ENCODE results near the gene GLB1L.
A peak's percentile ranks its signal among the peaks of the same experiment; 100 is the strongest.

GLB1L gene

DNA sequence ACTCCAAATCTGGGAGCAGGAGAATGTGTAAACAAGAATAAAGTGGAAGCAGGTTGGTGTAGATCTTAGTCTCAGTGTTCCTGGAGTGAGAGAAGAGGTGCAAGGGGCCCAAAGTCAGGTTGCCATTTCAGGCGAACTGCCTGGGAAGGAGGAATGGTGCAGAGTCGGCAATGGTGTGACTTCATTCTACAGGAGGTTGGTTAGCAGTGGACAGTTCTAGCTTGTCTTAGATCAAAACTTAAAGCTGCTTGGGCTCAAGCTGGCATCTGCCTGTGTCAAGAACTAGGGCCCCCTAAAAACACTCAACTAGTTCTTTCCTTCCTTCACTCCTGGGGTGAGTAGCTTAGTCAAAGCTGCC is 3.6 kb upstream of the GLB1L start:
- H3K9me3 ChIP-seq (ENCODE audit: control insufficient read depth, low read length): no peaks in the 10 kb centered on the region
- peaks cover 78% of the 10 kb centered on the region for H3K4me1 ChIP-seq (ENCODE audit: control insufficient read depth, insufficient read depth, low read length)
- H3K27me3 ChIP-seq (ENCODE audit: control insufficient read depth, insufficient read depth, low read length): no peaks in the 10 kb centered on the region
- H3K36me3 ChIP-seq (ENCODE audit: control insufficient read depth, insufficient read depth, low read length): no peaks in the 10 kb centered on the region
- H3K4me3 ChIP-seq (ENCODE audit: low read length): peak overlapping the region; percentile 37
- H3K9ac ChIP-seq (ENCODE audit: low read length): peak overlapping the region; percentile 73

DNA sequence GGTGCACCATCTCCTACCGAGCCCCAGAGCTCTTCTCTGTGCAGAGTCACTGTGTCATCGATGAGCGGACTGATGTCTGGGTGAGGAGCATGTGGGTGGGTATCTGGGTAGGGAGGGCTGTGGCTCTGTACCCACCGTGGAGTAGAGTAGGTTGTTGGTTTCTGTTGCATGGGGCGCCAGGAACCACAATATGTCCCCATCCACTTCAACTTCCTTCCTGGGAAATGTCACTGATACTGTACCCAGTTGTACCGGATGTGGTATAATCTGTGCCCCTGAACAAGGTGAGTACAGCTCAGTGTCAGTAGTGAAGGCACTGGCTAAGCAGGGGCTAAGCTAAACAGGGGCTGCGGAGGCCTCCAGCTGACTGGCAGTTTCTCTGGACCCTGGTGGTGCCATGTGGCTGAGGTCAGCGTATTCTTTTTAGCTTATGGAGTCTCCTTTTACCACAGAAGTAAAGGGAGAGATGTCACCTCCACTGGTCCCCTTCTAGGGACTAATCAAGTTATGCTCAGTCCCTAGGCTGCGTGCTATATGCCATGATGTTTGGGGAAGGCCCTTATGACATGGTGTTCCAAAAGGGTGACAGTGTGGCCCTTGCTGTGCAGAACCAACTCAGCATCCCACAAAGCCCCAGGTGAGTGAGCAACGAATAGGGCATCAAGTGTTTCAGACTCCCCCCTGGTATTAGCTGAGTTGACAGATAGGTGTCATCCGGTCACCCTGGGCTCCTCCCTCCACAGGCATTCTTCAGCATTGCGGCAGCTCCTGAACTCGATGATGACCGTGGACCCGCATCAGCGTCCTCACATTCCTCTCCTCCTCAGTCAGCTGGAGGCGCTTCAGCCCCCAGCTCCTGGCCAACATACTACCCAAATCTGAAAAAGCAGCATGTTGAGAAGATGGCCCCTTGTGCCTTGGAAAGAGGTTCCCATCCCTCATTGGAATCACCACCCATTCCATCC is 2.7 kb upstream of the GLB1L start:
- Histone ChIP-seq H3K9ac (ENCODE audit: low read length) (no peak overlapping the region), H3K9me3 (ENCODE audit: control insufficient read depth, low read length) (no peaks in the 10 kb centered on the region), H3K4me3 (ENCODE audit: low read length) (no peak overlapping the region), H3K36me3 (ENCODE audit: control insufficient read depth, insufficient read depth, low read length) (no peaks in the 10 kb centered on the region), H3K4me1 (ENCODE audit: control insufficient read depth, insufficient read depth, low read length) (peaks cover 78% of the 10 kb centered on the region), H3K27me3 (ENCODE audit: control insufficient read depth, insufficient read depth, low read length) (no peaks in the 10 kb centered on the region)

DNA sequence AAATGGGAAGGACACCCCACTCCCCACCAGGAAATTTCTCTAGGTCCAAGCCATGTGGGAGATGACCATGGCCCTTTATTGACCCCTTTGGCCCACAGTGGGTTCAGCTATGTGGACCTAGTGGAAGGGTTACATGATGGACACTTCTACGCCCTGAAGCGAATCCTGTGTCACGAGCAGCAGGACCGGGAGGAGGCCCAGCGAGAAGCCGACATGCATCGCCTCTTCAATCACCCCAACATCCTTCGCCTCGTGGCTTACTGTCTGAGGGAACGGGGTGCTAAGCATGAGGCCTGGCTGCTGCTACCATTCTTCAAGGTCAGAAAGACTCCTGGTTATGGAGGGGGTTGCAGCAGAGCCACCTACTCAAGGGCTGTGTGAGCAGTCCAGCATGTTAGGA is 1.3 kb upstream of the GLB1L start:
- H3K9ac ChIP-seq (ENCODE audit: low read length): peak overlapping the region; percentile 99
- no peaks in the 10 kb centered on the region for H3K36me3 ChIP-seq (ENCODE audit: control insufficient read depth, insufficient read depth, low read length)
- H3K4me3 ChIP-seq (ENCODE audit: low read length): no peak overlapping the region
- no peaks in the 10 kb centered on the region for H3K9me3 ChIP-seq (ENCODE audit: control insufficient read depth, low read length)
- peaks cover 65% of the 10 kb centered on the region for H3K4me1 ChIP-seq (ENCODE audit: control insufficient read depth, insufficient read depth, low read length)
- H3K27me3 ChIP-seq (ENCODE audit: control insufficient read depth, insufficient read depth, low read length): no peaks in the 10 kb centered on the region

DNA sequence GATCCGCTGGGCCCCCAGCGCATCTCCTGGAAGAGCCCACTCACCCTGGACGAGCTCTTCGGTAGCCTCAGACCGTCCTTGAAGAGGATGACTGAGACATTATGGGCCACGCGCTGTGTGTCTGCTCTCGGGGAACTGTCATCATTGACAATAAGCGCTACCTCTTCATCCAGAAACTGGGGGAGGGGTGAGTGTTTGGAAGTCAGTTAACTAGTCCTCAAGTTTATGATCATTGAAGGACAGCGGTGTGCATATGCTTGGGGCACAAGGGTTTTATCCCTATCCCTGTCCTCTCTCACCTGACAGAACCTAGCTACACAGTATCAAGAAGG is 621 bp upstream of the GLB1L start:
- H3K4me3 ChIP-seq (ENCODE audit: low read length): peak overlapping the region; percentile 98
- H3K36me3 ChIP-seq (ENCODE audit: control insufficient read depth, insufficient read depth, low read length): no peaks in the 10 kb centered on the region
- peaks cover 58% of the 10 kb centered on the region for H3K4me1 ChIP-seq (ENCODE audit: control insufficient read depth, insufficient read depth, low read length)
- H3K27me3 ChIP-seq (ENCODE audit: control insufficient read depth, insufficient read depth, low read length): no peaks in the 10 kb centered on the region
- H3K9ac ChIP-seq (ENCODE audit: low read length): peak overlapping the region; percentile 99
- no peaks in the 10 kb centered on the region for H3K9me3 ChIP-seq (ENCODE audit: control insufficient read depth, low read length)

GRCh38 chr2:219244789-219245147 is 476 bp downstream of the GLB1L start:
- Histone ChIP-seq H3K9me3 (ENCODE audit: control insufficient read depth, low read length) (no peaks in the 10 kb centered on the region), H3K4me1 (ENCODE audit: control insufficient read depth, insufficient read depth, low read length) (peaks cover 47% of the 10 kb centered on the region), H3K9ac (ENCODE audit: low read length) (peak overlapping the region; percentile 99), H3K36me3 (ENCODE audit: control insufficient read depth, insufficient read depth, low read length) (no peaks in the 10 kb centered on the region), H3K27me3 (ENCODE audit: control insufficient read depth, insufficient read depth, low read length) (no peaks in the 10 kb centered on the region), H3K4me3 (ENCODE audit: low read length) (peak overlapping the region; percentile 98)

- Histone ChIP-seq H3K4me1 (ENCODE audit: control insufficient read depth, insufficient read depth, low read length) (peaks cover 32% of the 10 kb centered on the region), H3K4me3 (ENCODE audit: low read length) (no peak overlapping the region), H3K9ac (ENCODE audit: low read length) (peak overlapping the region; percentile 12), H3K36me3 (ENCODE audit: control insufficient read depth, insufficient read depth, low read length) (no peaks in the 10 kb centered on the region), H3K27me3 (ENCODE audit: control insufficient read depth, insufficient read depth, low read length) (no peaks in the 10 kb centered on the region), H3K9me3 (ENCODE audit: control insufficient read depth, low read length) (no peaks in the 10 kb centered on the region)
Measured at GRCh38 chr2:219243291-219243761, 1.9 kb downstream of the GLB1L start.

DNA sequence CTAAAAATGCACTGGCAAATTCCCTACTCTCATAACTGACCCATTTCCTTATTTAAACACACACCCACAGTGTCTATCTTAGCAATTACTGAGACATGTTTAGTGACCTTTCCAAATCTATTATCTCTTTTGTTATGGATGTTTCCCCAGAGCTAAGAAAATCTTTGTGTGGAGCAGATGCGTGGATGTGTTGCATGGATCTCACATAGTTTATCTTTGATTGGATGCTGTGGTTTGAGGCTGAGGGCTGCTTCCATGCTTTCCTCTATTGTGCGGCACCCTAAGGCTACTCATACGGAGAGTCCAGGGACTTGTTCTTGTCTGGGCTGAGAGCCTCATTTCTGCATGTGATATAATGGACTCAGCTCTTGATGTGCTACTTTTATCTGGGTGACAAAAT is 10.9 kb downstream of the GLB1L start:
- H3K4me1 ChIP-seq (ENCODE audit: control insufficient read depth, insufficient read depth, low read length): peaks cover 7% of the 10 kb centered on the region
- H3K9me3 ChIP-seq (ENCODE audit: control insufficient read depth, low read length): no peaks in the 10 kb centered on the region
- peaks cover 16% of the 10 kb centered on the region for H3K36me3 ChIP-seq (ENCODE audit: control insufficient read depth, insufficient read depth, low read length)
- no peaks in the 10 kb centered on the region for H3K27me3 ChIP-seq (ENCODE audit: control insufficient read depth, insufficient read depth, low read length)
- H3K9ac ChIP-seq (ENCODE audit: low read length): no peak overlapping the region
- H3K4me3 ChIP-seq (ENCODE audit: low read length): no peak overlapping the region

DNA sequence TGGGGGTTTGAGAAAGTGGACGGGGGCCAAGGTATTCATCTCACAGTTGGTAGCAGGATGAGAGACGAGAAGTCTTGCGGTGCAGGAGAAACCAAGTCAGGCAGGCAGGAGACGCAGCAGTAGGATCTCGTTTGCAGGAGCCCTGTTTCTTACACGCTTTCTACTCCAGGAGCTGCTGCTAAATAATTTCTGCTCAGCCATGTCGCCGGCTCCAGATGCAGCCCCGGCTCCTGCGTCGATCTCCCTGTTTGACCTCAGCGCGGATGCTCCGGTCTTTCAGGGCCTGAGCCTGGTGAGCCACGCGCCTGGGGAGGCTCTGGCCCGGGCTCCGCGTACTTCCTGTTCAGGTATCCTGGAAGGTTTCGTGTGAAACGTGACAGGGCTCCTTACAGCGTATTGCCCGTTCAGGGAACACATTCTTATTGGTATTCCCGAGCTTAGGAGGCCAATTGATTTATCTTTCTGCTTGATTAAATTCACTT is 15.1 kb downstream of the GLB1L start:
- H3K4me3 ChIP-seq (ENCODE audit: low read length): peak overlapping the region; percentile 65
- H3K9me3 ChIP-seq (ENCODE audit: control insufficient read depth, low read length): no peaks in the 10 kb centered on the region
- H3K36me3 ChIP-seq (ENCODE audit: control insufficient read depth, insufficient read depth, low read length): peaks cover 10% of the 10 kb centered on the region
- no peaks in the 10 kb centered on the region for H3K27me3 ChIP-seq (ENCODE audit: control insufficient read depth, insufficient read depth, low read length)
- H3K4me1 ChIP-seq (ENCODE audit: control insufficient read depth, insufficient read depth, low read length): peaks cover 19% of the 10 kb centered on the region
- peak overlapping the region; percentile 97 for H3K9ac ChIP-seq (ENCODE audit: low read length)

DNA sequence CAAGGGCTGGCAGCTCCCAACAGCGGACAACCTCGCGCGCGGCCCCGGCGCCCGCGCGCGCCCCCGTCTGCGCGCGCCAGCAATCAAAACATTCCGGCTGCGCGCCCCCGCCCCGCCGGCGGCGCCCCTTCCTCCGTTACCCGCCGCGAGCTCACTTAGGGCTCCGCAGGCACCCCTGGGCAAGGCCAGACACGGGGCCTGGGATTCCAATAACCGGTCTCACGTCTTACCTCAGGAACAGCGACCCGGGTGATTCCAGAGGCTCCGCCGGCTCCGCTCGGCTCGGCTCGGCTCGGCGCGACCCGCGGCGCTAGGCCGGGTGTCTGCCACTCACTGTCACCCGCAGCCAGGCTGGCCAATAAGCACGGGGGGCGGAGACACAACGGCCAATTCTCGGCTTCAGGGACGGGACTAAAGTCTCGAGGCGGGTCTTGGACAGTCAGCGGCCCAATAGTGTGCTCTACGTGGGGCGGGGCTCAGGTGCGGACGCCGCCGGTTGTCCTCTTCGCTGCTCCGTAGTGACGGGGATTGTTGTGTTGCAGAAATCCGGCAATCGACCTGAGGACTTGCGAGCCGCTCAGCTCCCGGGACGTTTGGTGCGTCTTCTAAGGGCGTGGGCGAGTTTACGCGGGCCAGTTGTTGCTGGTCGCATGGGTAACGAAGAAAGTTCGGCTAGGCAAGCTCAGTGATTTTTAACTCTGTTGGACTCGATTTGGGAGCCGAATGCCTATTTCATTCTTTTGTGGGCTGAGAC is 15.8 kb downstream of the GLB1L start, which contains the start of the genes ANKZF1 and ATG9A:
Gene ANKZF1 (plus strand): TSS at position 502 of the 754 bp plus-strand sequence. CDS start 452 bp downstream, outside the sequence.
Gene ATG9A (minus strand): TSS at position 332 of the 754 bp plus-strand sequence. CDS start 1,612 bp downstream, outside the sequence.
- Histone ChIP-seq H3K9me3 (ENCODE audit: control insufficient read depth, low read length) (no peaks in the 10 kb centered on the region), H3K4me1 (ENCODE audit: control insufficient read depth, insufficient read depth, low read length) (peaks cover 19% of the 10 kb centered on the region), H3K27me3 (ENCODE audit: control insufficient read depth, insufficient read depth, low read length) (no peaks in the 10 kb centered on the region), H3K4me3 (ENCODE audit: low read length) (peak within 1 kb of the TSS; percentile 65), H3K9ac (ENCODE audit: low read length) (peak within 1 kb of the TSS; percentile 97), H3K36me3 (ENCODE audit: control insufficient read depth, insufficient read depth, low read length) (peaks cover 13% of the 10 kb centered on the region)

DNA sequence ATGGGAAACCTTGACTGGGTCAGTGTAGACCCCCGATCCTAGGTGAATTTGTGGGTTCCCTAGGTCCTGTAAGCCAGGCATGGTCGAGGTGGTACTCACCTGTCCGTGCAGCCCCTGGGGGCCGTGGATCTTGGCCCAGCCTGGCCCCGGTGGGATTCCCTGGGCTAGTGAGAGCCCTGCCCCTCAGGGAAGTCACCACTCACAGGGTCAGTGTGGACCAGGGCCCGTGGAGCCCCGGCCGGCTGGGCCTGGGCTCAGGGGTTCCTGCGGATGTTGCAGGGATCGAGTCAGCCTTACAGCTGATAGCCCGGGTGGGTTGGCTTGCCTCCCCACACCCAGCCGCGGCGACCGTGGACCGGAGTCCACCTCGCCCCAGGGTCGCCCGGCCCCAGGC is 16.3 kb downstream of the GLB1L start:
- Histone ChIP-seq H3K36me3 (ENCODE audit: control insufficient read depth, insufficient read depth, low read length) (peaks cover 14% of the 10 kb centered on the region), H3K4me3 (ENCODE audit: low read length) (peak overlapping the region; percentile 65), H3K9ac (ENCODE audit: low read length) (peak overlapping the region; percentile 97), H3K27me3 (ENCODE audit: control insufficient read depth, insufficient read depth, low read length) (no peaks in the 10 kb centered on the region), H3K9me3 (ENCODE audit: control insufficient read depth, low read length) (no peaks in the 10 kb centered on the region), H3K4me1 (ENCODE audit: control insufficient read depth, insufficient read depth, low read length) (peaks cover 19% of the 10 kb centered on the region)

- Histone ChIP-seq H3K4me1 (ENCODE audit: control insufficient read depth, insufficient read depth, low read length) (peaks cover 19% of the 10 kb centered on the region), H3K36me3 (ENCODE audit: control insufficient read depth, insufficient read depth, low read length) (peaks cover 17% of the 10 kb centered on the region)
Measured at GRCh38 chr2:219228041-219228910, 17.0 kb downstream of the GLB1L start.

More at GRCh38 chr2:219228041-219228910, 17.0 kb downstream of the GLB1L start:
- Histone ChIP-seq H3K9me3 (ENCODE audit: control insufficient read depth, low read length) (no peaks in the 10 kb centered on the region), H3K9ac (ENCODE audit: low read length) (peak overlapping the region; percentile 97), H3K27me3 (ENCODE audit: control insufficient read depth, insufficient read depth, low read length) (no peaks in the 10 kb centered on the region), H3K4me3 (ENCODE audit: low read length) (peak overlapping the region; percentile 65)
